Measurements from ENCODE around the gene PIGM. TPM values are rescaled to one million over a fixed set of nuclear protein-coding genes. Genes with fewer than 3 reads are reported as not detected.
A peak's percentile ranks its signal among the peaks of the same experiment; 100 is the strongest.

The PIGM gene
- total RNA-seq, 2 donors from 2014 or later, result 4.6 to 5.2 TPM

- Histone ChIP-seq H3K27ac (ENCODE audit: low read depth, low read length) (no peak overlapping the region), H3K9me3 (ENCODE audit: control insufficient read depth, low read length) (no peaks in the 10 kb centered on the region), H3K9ac (ENCODE audit: extremely low read depth, low read length, poor library complexity, severe bottlenecking) (no peak overlapping the region), H3K4me1 (ENCODE audit: control insufficient read depth, insufficient read depth, low read length) (peaks cover 12% of the 10 kb centered on the region), H3K27me3 (ENCODE audit: control insufficient read depth, insufficient read depth, low read length, poor library complexity, severe bottlenecking) (peaks cover 31% of the 10 kb centered on the region), H3K36me3 (ENCODE audit: control insufficient read depth, insufficient read depth, low read length) (no peaks in the 10 kb centered on the region), H3K4me3 (ENCODE audit: low read length) (no peak overlapping the region)
- TF ChIP-seq, protein P1, sequence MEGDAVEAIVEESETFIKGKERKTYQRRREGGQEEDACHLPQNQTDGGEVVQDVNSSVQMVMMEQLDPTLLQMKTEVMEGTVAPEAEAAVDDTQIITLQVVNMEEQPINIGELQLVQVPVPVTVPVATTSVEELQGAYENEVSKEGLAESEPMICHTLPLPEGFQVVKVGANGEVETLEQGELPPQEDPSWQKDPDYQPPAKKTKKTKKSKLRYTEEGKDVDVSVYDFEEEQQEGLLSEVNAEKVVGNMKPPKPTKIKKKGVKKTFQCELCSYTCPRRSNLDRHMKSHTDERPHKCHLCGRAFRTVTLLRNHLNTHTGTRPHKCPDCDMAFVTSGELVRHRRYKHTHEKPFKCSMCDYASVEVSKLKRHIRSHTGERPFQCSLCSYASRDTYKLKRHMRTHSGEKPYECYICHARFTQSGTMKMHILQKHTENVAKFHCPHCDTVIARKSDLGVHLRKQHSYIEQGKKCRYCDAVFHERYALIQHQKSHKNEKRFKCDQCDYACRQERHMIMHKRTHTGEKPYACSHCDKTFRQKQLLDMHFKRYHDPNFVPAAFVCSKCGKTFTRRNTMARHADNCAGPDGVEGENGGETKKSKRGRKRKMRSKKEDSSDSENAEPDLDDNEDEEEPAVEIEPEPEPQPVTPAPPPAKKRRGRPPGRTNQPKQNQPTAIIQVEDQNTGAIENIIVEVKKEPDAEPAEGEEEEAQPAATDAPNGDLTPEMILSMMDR (conservative IDR thresholded peaks at IDR 0.05), result no peak
- H3K27ac Mint-ChIP-seq, result no peak overlapping the region
- WGBS, 2 experiments (ENCODE audit: insufficient coverage in 1 of 2, insufficient read length in 1 of 2), result 85 to 100% methylated on average over 1 to 6 of the region's 6 CpGs
- H3K36me3 Mint-ChIP-seq (ENCODE audit: low read depth), result no peaks in the 10 kb centered on the region
- DNase-seq, result no peak
- no peak overlapping the region for H3K4me3 Mint-ChIP-seq
- peaks cover 51% of the 10 kb centered on the region for H3K27me3 Mint-ChIP-seq (ENCODE audit: insufficient read depth)
- peaks cover 20% of the 10 kb centered on the region for H3K4me1 Mint-ChIP-seq
- no peaks in the 10 kb centered on the region for H3K9me3 Mint-ChIP-seq
Measured at GRCh38 chr1:160066829-160067745, 35.3 kb upstream of the PIGM start.

- no peak overlapping the region for H3K4me3 Mint-ChIP-seq
- H3K27me3 Mint-ChIP-seq (ENCODE audit: insufficient read depth), result peaks cover 38% of the 10 kb centered on the region
- H3K9me3 Mint-ChIP-seq, result no peaks in the 10 kb centered on the region
- no peaks in the 10 kb centered on the region for H3K9me3 ChIP-seq (ENCODE audit: control insufficient read depth, low read length)
- H3K27me3 ChIP-seq (ENCODE audit: control insufficient read depth, insufficient read depth, low read length, poor library complexity, severe bottlenecking), result peaks cover 18% of the 10 kb centered on the region
- H3K27ac ChIP-seq (ENCODE audit: low read depth, low read length), result no peak overlapping the region
- no peak for DNase-seq
- H3K27ac Mint-ChIP-seq, result no peak overlapping the region
- no peaks in the 10 kb centered on the region for H3K36me3 ChIP-seq (ENCODE audit: control insufficient read depth, insufficient read depth, low read length)
- H3K4me1 ChIP-seq (ENCODE audit: control insufficient read depth, insufficient read depth, low read length), result peaks cover 3% of the 10 kb centered on the region
- H3K4me1 Mint-ChIP-seq, result peaks cover 15% of the 10 kb centered on the region
- no peak overlapping the region for H3K4me3 ChIP-seq (ENCODE audit: low read length)
- WGBS, 2 experiments (ENCODE audit: insufficient coverage in 1 of 2, insufficient read length in 1 of 2), result 70 to 81% methylated on average over 1 to 3 of the region's 3 CpGs
- peak overlapping the region; percentile 29 for H3K9ac ChIP-seq (ENCODE audit: extremely low read depth, low read length, poor library complexity, severe bottlenecking)
- TF ChIP-seq, protein P1 (conservative IDR thresholded peaks at IDR 0.05), result no peak
- H3K36me3 Mint-ChIP-seq (ENCODE audit: low read depth), result no peaks in the 10 kb centered on the region
Measured at GRCh38 chr1:160064746-160065145, 33.0 kb upstream of the PIGM start.

DNA sequence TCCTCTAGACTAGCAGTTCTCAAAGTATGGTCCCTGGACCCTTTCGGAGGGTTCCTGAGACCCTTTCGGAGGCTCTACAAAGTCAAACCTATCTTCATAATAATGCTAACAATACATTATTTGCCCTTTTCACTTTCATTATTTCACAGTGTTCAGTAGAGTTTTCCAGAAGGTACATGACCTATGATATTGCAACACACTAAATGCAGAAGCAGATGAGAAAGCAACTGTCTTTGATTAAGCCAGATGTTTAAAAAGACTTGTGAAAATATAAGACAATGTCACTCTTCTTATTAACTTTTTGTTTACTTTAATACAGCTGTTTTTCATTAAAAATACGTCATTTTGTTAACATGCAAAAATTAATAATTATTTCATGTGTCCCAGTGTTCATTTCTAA is 32.4 kb upstream of the PIGM start:
- DNase-seq, result no peak
- peaks cover 36% of the 10 kb centered on the region for H3K27me3 Mint-ChIP-seq (ENCODE audit: insufficient read depth)

More for the DNA sequence above, 32.4 kb upstream of the PIGM start:
- no peak overlapping the region for H3K4me3 Mint-ChIP-seq
- peaks cover 2% of the 10 kb centered on the region for H3K4me1 ChIP-seq (ENCODE audit: control insufficient read depth, insufficient read depth, low read length)
- no peaks in the 10 kb centered on the region for H3K36me3 Mint-ChIP-seq (ENCODE audit: low read depth)
- H3K27ac ChIP-seq (ENCODE audit: low read depth, low read length), result no peak overlapping the region
- no peaks in the 10 kb centered on the region for H3K9me3 ChIP-seq (ENCODE audit: control insufficient read depth, low read length)
- H3K36me3 ChIP-seq (ENCODE audit: control insufficient read depth, insufficient read depth, low read length), result no peaks in the 10 kb centered on the region
- peaks cover 13% of the 10 kb centered on the region for H3K4me1 Mint-ChIP-seq
- no peak overlapping the region for H3K9ac ChIP-seq (ENCODE audit: extremely low read depth, low read length, poor library complexity, severe bottlenecking)
- H3K27me3 ChIP-seq (ENCODE audit: control insufficient read depth, insufficient read depth, low read length, poor library complexity, severe bottlenecking), result peaks cover 12% of the 10 kb centered on the region
- 88% methylated on average over 3 of the region's 3 CpGs; no CpG with 5 or more reads in 1 of the 2 experiments for WGBS, 2 experiments (ENCODE audit: insufficient coverage in 1 of 2, insufficient read length in 1 of 2)
- no peaks in the 10 kb centered on the region for H3K9me3 Mint-ChIP-seq
- H3K4me3 ChIP-seq (ENCODE audit: low read length), result no peak overlapping the region
- H3K27ac Mint-ChIP-seq, result no peak overlapping the region
- TF ChIP-seq, protein P1 (conservative IDR thresholded peaks at IDR 0.05), result no peak

Data from endodermal cell (in vitro differentiated cells).